ENCODE data around the gene HDAC4.

DNA sequence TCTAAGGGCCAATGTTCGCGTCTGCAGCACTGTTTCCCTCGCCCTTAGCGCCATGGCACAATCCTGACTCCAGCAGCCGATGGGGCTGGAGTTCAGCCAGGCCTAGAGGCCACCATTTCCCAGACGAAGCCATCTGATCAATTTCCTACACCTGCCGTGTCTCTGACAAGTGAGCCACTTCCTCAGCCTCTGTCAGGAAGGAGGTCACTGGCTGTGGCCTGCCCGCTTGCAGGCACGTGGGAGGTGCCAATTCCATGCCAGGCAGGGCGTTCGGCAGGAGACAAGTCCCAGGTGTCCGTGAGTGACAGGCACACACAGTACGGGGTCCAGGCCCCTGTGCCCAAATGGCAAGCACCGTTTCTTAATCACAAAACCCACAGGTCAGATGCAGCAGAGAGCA is 318.4 kb downstream of the HDAC4 start:
- TF ChIP-seq FOXM1 (IDR thresholded peaks at IDR 0.05; ENCODE audit: borderline replicate concordance) (no peak), L3MBTL2 (conservative IDR thresholded peaks at IDR 0.05) (no peak), BHLHE40 (IDR thresholded peaks at IDR 0.05; ENCODE audit: borderline replicate concordance) (no peak), FOXK2 (IDR thresholded peaks at IDR 0.05) (no peak), TARDBP (IDR thresholded peaks at IDR 0.05) (no peak), ZNF384 (IDR thresholded peaks at IDR 0.05) (no peak), LEF1 (IDR thresholded peaks at IDR 0.05; ENCODE audit: borderline replicate concordance) (no peak), FOXA1 (IDR thresholded peaks at IDR 0.05) (no peak), SP1 (IDR thresholded peaks at IDR 0.05) (no peak), NFRKB (IDR thresholded peaks at IDR 0.05) (no peak)
- TF ChIP-seq, protein P1, sequence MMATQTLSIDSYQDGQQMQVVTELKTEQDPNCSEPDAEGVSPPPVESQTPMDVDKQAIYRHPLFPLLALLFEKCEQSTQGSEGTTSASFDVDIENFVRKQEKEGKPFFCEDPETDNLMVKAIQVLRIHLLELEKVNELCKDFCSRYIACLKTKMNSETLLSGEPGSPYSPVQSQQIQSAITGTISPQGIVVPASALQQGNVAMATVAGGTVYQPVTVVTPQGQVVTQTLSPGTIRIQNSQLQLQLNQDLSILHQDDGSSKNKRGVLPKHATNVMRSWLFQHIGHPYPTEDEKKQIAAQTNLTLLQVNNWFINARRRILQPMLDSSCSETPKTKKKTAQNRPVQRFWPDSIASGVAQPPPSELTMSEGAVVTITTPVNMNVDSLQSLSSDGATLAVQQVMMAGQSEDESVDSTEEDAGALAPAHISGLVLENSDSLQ (IDR thresholded peaks at IDR 0.05) = no peak

Measured in HEK293T (cell line).